Heart left ventricle (tissue), 16 donors: Measurements from ENCODE around the gene TTC3. TPM values are rescaled to one million over a fixed set of nuclear protein-coding genes. Genes with fewer than 3 reads are reported as not detected.
A peak's percentile ranks its signal among the peaks of the same experiment; 100 is the strongest.

Source experiments
- ATAC-seq, 4 donors: fragments of 200-7000 bp; cut with Tn5 transposase; one replicate each; pipeline ENCODE4 v1.9.1; 2020 to 2022; ENCODE audit warnings: moderate library complexity in 4 of 4, mild to moderate bottlenecking in 3 of 4, moderate number of reproducible peaks in 1 of 4
- DNase-seq, 5 donors: peaks; one replicate each; pipeline ENCODE4 v3.0.0-alpha.2; 2020
- H3K27ac ChIP-seq, 12 donors: fragments of 200-600 bp; sonication (generic) in 4 of 12; one replicate each; pipeline versions ENCODE4 v1.5.0 to v1.8.0; 2016 to 2022; ENCODE audit warnings: mild to moderate bottlenecking in 2 of 12
- H3K27me3 ChIP-seq, 9 donors: fragments of 200-600 bp; sonication (generic) in 2 of 9; one replicate each; pipeline versions ENCODE4 v1.5.1 to v1.8.0; 2016 to 2022; ENCODE audit warnings: mild to moderate bottlenecking in 3 of 9
- H3K36me3 ChIP-seq, 9 donors: fragments of 200-600 bp; sonication (generic) in 2 of 9; one replicate each; pipeline versions ENCODE4 v1.5.0 to v1.8.0; 2018 to 2022; ENCODE audit warnings: mild to moderate bottlenecking in 2 of 9
- H3K4me1 ChIP-seq, 12 donors: fragments of 200-600 bp; sonication (generic) in 4 of 12; one replicate each; pipeline versions ENCODE4 v1.5.0 to v1.8.0; 2016 to 2022; ENCODE audit warnings: mild to moderate bottlenecking in 3 of 12
- H3K4me3 ChIP-seq, 12 donors: fragments of 200-600 bp; sonication (generic) in 4 of 12; one replicate each; pipeline versions ENCODE4 v1.5.0 to v1.8.0; 2017 to 2022; ENCODE audit warnings: mild to moderate bottlenecking in 9 of 12, moderate library complexity in 4 of 12
- H3K9me3 ChIP-seq, 12 donors: fragments of 200-600 bp; sonication (generic) in 4 of 12; one replicate each; pipeline versions ENCODE4 v1.5.0 to v1.8.0; 2016 to 2022; ENCODE audit warnings: mild to moderate bottlenecking in 1 of 12
- POLR2A ChIP-seq, 2 donors: fragments of 450-650 bp; IDR thresholded peaks; one replicate each; pipeline ENCODE4 v1.6.1; 2017; ENCODE audit warnings: antibody characterized with exemption in 2 of 2, mild to moderate bottlenecking in 2 of 2, moderate library complexity in 2 of 2
- WGBS, 4 donors: extraction: QIAGEN DNeasy Blood & Tissue Kit in 2 of 4; methylation state at CpG; one replicate each; pipeline versions ENCODE4 v1.1.5 to v1.1.7; 2013 to 2018; 5-methylcytosine and 5-hydroxymethylcytosine counted together
- intact Hi-C, 10 donors: fragments of 100-400 bp; cut with DNase I; formaldehyde crosslinking; loops; one replicate each; pipeline versions ENCODE4 v1.11.1 to v1.14.2; 2022
- polyA plus RNA-seq, 2 donors: library from polyadenylated mRNA; stranded (reverse); fragments of 200-250 nt; gene quantifications; one replicate each; pipeline ENCODE4 v1.2.3, GENCODE V29; 2013
- total RNA-seq, 9 donors: library from RNA; depleted of rRNA in 2 of 9; stranded (reverse); fragments of >200 nt in 2 of 9; fragmentation: NEBNext Ultra II Directional in 3 of 9; extraction: Animal tissue kit (Norgen Biotek cat#: 25700) in 3 of 9; gene quantifications; one replicate each; pipeline versions ENCODE4 v1.1.0 to v1.2.4, GENCODE V29; 2016 to 2023
- TF ChIP-seq, protein P1 (sequence below), 12 donors: fragments of 200-600 bp; sonication (generic) in 4 of 12; IDR thresholded peaks; one replicate each; pipeline versions ENCODE4 v1.5.0 to v1.8.0; 2018 to 2022; ENCODE audit warnings: antibody characterized with exemption in 12 of 12, mild to moderate bottlenecking in 5 of 12
- donor health status: ischemic (EF 13 %, LVEDD 7.1; RV severe dilation, severe dysfunction).
- donor health status: healthy with polysubstance abuse.
- donor health status: DM: no; HTN: yes; CAD: no.
- donor health status: DM: no; HTN: no; CAD: no.
- donor health status: ischemic (EF 25% LVEDD 6.9; RV normal size, moderate dysfunction).
- donor health status: ischemic (EF 25% LVEDD 5.7; RV mildly dilated, moderate dysfunction).
- donor health status: healthy.
- donor health status: DM: yes; HTN: yes; CAD: no.
- donor health status: ischemic (EF 35%, LVEDD 5.7; RV mildly dilated, moderate dysfunction).
- donor health status: nonischemic (EF 11% LVEDD 7.7; RV severe dilation, severe dysfunction).
- donor health status: DM: yes; HTN: yes; CAD: no.
- donor health status: PGD.
- donor health status: ischemic (EF 29% LVEDD 5.4; RV normal size, mild dysfunction).
- donor health status: nonischemic (EF 23%, LVEDD 6.1; RV moderate dilation, normal function).

Gene TTC3
- total and polyA plus RNA-seq, 11 donors, result 15.2 to 72.1 (median 44.5) TPM

DNA sequence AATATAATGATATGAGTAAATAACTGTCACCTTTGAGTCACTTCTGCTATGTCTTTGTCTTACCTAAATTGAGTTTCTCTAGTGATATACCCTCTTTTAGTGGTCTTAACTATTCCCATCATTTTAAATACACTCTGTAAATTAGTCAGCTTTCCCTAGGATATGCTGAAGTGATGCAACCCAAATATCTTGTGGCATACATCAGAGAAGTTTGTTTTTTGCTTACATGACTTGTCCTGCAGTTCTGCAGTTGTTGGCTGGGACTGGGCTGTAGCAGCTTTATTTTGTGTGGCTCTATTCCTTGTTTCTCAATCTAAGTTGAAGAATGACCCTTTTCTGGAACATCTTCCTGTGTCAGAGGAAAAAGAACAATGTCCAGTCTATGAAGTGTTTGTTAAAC is 76.4 kb downstream of the TTC3 start:
- Histone ChIP-seq H3K27me3 (no peaks in the 10 kb centered on the region), H3K4me1 (peaks cover 0 to 23% (median 10%) of the 10 kb centered on the region in 12 donors), H3K9me3 (no peaks in the 10 kb centered on the region), H3K27ac (no peak overlapping the region), H3K36me3 (peaks cover 0 to 95% (median 86%) of the 10 kb centered on the region in 9 donors), H3K4me3 (no peak overlapping the region)
- DNase-seq, result no peak
- no peak for TF ChIP-seq POLR2A (IDR thresholded peaks at IDR 0.05)
- TF ChIP-seq, protein P1, sequence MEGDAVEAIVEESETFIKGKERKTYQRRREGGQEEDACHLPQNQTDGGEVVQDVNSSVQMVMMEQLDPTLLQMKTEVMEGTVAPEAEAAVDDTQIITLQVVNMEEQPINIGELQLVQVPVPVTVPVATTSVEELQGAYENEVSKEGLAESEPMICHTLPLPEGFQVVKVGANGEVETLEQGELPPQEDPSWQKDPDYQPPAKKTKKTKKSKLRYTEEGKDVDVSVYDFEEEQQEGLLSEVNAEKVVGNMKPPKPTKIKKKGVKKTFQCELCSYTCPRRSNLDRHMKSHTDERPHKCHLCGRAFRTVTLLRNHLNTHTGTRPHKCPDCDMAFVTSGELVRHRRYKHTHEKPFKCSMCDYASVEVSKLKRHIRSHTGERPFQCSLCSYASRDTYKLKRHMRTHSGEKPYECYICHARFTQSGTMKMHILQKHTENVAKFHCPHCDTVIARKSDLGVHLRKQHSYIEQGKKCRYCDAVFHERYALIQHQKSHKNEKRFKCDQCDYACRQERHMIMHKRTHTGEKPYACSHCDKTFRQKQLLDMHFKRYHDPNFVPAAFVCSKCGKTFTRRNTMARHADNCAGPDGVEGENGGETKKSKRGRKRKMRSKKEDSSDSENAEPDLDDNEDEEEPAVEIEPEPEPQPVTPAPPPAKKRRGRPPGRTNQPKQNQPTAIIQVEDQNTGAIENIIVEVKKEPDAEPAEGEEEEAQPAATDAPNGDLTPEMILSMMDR (IDR thresholded peaks at IDR 0.05), result no peak
- ATAC-seq, result no peak
- intact Hi-C loops, result no loop called here

DNA sequence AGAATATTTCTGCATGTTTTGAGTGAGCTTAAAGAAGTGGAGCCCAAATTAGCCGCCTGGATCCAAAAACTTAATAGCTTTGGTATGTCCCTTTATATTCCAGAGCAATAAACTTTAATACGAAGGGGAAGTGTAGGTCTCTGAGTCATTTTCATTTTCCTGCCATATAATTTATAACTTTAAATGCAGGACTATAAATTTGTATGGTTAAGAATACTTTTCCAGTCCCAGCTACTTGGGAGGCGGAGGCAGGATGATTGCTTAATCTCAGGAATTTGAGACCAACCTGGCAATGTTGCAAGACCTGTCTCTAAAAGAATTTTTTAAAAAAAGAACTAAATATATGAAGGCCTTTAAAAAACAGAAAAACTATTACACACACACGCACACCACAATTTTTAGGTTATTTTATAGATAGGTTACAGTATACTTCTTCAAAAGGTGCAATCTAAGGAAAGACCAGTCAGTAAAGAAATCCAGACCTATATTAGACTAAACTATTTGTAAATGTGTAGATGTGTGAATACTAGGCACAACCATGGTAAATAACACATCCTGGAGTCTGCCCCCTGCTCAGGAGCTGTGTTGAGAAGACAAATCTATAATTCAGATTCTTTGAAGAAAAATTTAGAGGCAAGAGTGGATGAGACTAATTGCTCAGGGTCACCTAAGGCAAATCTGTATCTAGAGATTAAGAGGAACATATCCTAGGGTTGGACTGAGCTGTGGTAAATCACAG is 80.3 kb downstream of the TTC3 start:
- WGBS, 4 donors, result 86 to 91% (median 90%) methylated on average over 4 of the region's 4 CpGs
- peak overlapping the region in 8 of 12 donors; percentile 24 to 76 (median 47) for H3K27ac ChIP-seq
- peaks cover 0 to 12% (median 1%) of the 10 kb centered on the region in 12 donors for H3K4me1 ChIP-seq
- ATAC-seq, result no peak
- H3K36me3 ChIP-seq, result peaks cover 0 to 99% (median 80%) of the 10 kb centered on the region in 9 donors
- no peak overlapping the region for H3K4me3 ChIP-seq
- no peak for DNase-seq
- TF ChIP-seq, protein P1 (IDR thresholded peaks at IDR 0.05), result no peak
- TF ChIP-seq POLR2A (IDR thresholded peaks at IDR 0.05), result no peak
- no peaks in the 10 kb centered on the region for H3K9me3 ChIP-seq
- intact Hi-C loops, result no loop called here
- H3K27me3 ChIP-seq, result no peaks in the 10 kb centered on the region

DNA sequence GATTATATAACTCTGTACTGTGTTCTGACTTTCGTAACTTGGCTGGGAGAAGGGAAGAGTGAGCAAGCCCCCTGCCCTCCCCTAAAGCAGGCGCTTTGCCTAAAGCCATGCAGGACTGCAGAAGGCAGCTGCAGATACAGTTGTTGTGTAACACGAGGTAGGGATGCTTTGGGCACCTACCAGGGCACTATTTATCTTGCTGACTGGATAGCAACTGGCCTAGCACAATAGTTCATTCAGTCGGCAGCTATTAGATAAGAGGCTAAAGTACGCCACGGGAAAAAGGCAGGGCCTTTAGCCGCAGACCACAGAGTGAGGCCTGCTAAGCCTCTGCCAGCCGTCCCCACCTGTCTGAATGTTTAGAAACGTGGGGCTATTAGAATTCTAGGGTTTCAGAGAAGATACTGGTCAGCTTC is 80.9 kb downstream of the TTC3 start:
- H3K27ac ChIP-seq, result peak overlapping the region in 9 of 12 donors; percentile 10 to 76 (median 45)
- peak; percentile 73 to 92 (median 91) for ATAC-seq
- H3K9me3 ChIP-seq, result no peaks in the 10 kb centered on the region
- 30 to 52% (median 41%) methylated on average over 9 of the region's 9 CpGs for WGBS, 4 donors
- DNase-seq, result peak in 4 of 5 donors; percentile 15 to 39 (median 26)
- H3K27me3 ChIP-seq, result no peaks in the 10 kb centered on the region
- H3K36me3 ChIP-seq, result peaks cover 0 to 99% (median 80%) of the 10 kb centered on the region in 9 donors
- intact Hi-C loops, result no loop called here
- H3K4me1 ChIP-seq, result peaks cover 0 to 12% (median 1%) of the 10 kb centered on the region in 12 donors
- no peak overlapping the region for H3K4me3 ChIP-seq
- TF ChIP-seq, protein P1 (IDR thresholded peaks at IDR 0.05), result no peak
- no peak for TF ChIP-seq POLR2A (IDR thresholded peaks at IDR 0.05)

DNA sequence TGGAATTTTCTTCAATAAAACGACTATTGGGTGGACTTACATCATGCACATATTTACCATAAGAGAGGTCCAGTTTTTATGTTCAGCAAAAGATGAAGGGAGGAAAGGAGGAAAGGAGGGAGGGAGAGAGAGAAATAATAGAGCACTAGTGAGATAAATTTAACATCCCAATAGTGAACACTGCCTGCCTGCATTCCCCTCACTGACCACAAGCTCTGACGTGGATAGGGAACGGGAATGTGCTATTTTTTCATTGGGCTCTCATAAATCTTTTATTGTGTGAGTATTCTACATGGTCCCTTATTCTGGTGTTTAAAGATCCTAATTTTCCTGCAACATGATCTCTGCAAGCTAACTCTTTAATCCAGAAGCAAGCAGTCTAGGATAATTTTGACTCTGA is 82.1 kb downstream of the TTC3 start:
- DNase-seq, result no peak
- Histone ChIP-seq H3K4me1 (peaks cover 0 to 12% (median 1%) of the 10 kb centered on the region in 12 donors), H3K4me3 (no peak overlapping the region), H3K27ac (no peak overlapping the region), H3K36me3 (peaks cover 0 to 100% (median 80%) of the 10 kb centered on the region in 9 donors), H3K27me3 (no peaks in the 10 kb centered on the region), H3K9me3 (no peaks in the 10 kb centered on the region)
- TF ChIP-seq, protein P1 (IDR thresholded peaks at IDR 0.05), result peak in 1 of 12 donors; percentile 5
- no peak for TF ChIP-seq POLR2A (IDR thresholded peaks at IDR 0.05)
- WGBS, 4 donors, result 65 to 81% (median 77%) methylated on average over 3 of the region's 3 CpGs
- ATAC-seq, result no peak
- intact Hi-C loops, result no loop called here
